SK-MEL-5 (cell line): ENCODE measurements around the gene RPAP3. TPM values are rescaled to one million over a fixed set of nuclear protein-coding genes. Genes with fewer than 3 reads are reported as not detected.

Source experiments
- DNase-seq: peaks from one replicate; pipeline ENCODE4 v3.0.0-alpha.2; 2016; ENCODE audit warnings: low read depth, low spot score
- in situ Hi-C: cut with HindIII; loops from 2 replicates; pipeline ENCODE4 v1.10.0; 2016; ENCODE audit warnings: low sequenced_read_pairs, high pct_unique_total_duplicates, low pct_unique_long_range_greater_than_20kb
- total RNA-seq: library from RNA; depleted of rRNA; stranded (reverse); fragments of >200 nt; shearing (Covaris generic); gene quantifications from 2 replicates; pipeline ENCODE4 v1.2.3, GENCODE V29; 2014

RPAP3 gene
- total RNA-seq, 1 experiment from 2014 or later = 31.7 TPM

DNA sequence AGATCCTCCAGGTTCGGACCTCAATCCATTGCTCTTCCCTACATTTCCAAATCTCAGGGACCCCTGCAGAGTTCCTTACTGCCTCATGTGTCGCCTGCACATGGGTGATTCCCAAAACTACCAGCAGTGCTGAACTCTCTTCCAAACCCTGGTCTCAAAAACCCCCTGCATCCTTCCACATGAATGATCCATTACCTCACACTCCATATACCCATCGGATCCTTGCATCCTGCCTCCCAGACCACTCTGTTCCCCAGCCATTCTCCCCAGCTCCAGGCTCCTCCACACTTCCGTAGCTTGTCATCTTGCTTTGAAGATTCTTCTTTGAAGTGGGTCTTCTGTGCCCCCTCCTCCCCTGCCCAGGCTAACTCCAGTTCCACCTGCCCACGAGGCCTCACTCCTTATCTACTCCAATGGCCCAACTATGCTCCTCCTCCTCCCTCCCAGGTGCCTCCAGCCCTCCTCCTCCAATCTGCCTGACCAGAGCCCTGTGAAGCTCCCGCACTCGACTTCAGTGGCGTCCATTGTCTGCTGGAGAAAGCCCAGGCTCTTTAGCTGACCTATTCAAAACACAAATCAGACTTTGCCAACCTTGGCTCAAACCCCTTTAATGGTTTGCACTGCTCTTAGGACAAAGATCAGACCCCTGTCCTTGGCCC is 39.1 kb upstream of the RPAP3 start:
- no peak for DNase-seq
- in situ Hi-C loops = no loop called here

DNA sequence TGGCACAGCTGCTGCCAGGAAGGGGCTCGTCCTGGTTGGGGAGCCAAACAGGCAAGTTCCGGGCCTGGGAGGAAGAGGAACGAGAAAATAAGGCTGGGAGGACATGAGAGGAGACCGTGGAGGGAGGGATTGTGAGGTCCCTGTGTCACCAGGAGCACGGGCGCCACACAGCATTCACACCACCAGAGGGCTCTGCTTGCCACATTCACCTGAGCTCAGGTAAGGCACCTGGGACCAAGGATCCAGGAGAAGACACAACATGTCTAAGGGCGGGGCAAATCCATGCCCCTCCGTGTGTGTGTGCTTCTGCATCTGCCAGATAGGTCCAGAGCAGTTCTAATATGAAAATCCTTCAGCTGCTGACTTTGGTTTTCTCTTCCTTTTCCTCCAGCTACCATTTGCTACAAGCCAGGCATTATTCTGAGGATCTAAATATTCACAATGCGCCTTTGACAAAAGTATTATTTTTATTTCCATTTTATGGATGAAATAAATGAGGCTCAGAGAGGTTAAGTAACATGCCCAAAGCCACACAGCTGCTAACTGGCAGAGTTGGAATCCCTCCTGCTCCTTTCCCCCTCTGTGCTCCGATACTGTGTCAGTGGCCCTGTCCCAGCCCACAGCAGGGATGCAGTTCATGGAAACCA is 38.3 kb upstream of the RPAP3 start:
- DNase-seq = no peak
- in situ Hi-C loops = no loop called here

DNA sequence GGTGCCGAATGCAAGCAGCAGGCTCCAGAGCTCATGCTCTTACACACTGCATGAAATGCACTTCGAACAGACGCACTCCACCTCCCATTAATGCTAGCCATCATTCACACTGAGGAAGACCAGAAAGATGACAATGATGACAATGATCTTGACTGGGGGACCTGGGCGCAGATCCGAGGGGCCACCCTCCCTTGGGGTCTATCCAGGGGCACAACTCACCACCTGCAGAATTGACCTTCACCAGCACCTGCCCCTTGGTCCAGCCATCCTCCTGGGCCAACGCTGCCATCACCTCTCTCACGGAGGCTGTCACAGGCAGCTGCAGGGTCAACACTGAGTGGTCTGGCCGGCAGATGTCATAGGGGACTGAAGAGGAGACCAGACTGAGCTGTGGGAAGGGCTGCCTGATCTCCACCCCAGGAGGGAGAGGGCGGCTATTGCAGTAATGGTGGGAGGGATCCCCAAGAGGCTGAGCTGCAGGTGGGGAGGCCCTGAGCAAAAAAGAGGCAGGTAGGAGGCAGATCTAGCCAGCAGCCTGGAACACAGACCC is 37.6 kb upstream of the RPAP3 start:
- DNase-seq = no peak
- in situ Hi-C loops = no loop called here

DNA sequence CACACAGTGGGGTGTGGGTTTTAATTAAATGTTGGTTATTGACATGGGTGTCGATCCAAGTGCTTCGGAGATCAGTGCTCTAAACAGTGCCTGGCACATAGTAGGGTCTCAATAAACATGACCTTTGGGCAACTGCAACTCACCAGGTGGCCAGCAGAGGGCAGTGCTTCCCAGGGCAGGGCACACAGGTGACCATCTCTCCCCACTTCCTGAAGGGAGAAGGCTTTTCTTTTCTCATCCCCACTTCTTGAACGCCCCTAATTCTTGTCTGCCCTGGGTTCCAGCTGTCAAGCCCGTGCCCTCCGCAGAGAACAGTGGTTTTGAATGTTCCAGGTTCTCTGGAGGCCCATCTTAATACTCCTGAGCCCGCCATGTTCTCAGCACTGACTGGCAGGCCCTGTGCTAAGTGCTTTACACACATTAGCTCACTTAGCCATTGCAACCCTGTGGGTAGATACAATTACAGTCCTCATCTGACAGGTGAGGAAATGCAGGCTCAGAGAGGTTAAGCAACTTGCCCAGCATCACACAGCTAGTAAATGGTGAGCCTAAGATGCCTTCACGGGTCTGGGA is 36.5 kb upstream of the RPAP3 start:
- peak; percentile 65 for DNase-seq
- in situ Hi-C loops = no loop called here

DNA sequence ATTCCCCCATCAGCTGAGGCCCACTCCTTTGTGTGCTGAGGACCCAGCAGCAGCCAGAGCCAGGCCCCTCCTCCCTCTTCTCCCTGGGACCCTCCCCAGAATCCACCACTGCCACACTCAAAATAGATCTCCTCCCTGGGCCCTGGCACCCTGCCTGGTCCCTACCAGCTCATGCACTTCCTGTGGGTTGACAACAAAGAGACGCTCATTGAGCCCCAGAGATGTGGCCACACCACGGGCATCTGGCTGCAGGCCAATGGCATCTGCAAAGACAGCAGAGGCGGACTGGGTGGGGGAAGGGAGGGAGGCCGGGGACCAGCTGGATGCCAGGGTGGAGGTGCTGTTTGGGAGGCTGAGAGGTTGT is 35.5 kb upstream of the RPAP3 start:
- in situ Hi-C loops = no loop called here
- peak; percentile 87 for DNase-seq

DNA sequence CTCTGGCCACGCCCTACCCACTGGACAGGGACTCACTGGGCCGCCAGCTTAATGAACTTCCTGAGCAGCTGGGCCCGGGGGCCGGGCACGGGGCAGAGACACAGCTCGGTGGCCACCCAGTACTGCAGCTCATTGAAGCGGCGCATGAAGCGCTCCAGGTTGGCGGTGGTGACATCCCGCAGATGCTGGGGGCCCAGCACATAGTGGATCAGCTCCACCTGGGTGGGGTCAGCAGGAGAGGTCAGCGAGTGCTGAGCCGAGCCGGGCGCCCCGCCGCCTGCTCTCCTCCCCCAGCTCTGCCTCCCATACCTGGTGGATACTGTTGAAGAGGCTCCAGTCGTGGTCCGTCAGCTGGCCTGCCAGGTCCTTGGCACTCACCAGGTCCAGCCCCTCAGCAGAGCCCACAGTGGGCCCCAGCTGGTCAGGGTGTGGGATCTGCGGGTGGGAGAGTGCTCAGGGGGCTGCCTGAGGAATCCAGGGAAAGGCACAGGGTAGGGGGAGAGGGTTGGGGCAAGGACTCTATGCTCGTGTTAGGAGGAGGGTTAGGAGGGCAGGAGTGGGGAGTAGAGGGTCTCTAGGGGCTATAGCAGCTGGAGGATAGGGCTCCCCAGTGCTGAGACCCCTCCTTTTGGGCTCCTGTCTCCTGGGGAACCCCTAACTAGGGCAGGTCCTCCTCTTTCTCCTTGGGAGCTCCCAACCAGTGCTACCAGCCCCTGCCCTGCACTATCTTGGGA is 34.9 kb upstream of the RPAP3 start:
- in situ Hi-C loops = no loop called here
- DNase-seq = no peak

DNA sequence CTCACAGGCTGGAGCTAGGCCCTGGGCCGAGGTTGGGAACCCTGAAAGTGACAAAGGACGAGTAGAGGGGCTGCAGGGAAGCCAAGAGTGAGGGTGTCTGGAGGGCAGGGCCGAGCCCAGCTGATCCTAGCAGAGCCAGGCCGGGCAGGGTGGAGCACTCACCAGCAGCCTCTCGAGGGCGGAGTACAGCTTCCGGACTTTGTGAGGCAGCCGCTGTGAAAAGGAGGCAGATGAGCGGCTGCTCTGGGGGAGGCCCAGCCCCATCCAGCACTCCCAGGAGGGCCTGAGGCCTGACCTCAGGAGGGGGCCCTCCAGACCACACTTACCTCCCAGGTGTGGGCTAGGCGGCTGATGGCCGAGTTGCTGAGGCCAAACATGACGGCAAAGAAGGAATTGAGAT is 34.1 kb upstream of the RPAP3 start:
- in situ Hi-C loops = no loop called here
- DNase-seq = no peak

DNA sequence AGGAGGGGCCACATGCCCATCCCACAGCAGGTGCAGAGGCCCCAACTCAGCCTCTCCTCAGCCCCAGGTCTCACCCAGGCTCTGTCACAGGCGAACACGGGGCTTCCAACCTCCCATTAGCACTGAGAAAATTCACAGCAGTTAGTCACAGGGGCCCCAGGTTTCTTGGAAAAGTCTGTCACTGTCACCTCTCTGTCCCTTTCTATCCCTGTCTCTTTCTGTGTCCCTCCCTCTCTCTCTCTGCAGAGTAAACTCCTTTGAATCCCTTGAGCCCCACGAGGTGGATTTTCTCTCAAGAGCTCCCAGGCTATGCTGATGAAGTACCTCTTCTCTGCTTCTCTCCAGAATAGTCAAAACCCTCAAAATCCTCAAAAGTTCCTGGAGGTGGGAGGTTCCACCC is 33.5 kb upstream of the RPAP3 start:
- in situ Hi-C loops = no loop called here
- no peak for DNase-seq

DNA sequence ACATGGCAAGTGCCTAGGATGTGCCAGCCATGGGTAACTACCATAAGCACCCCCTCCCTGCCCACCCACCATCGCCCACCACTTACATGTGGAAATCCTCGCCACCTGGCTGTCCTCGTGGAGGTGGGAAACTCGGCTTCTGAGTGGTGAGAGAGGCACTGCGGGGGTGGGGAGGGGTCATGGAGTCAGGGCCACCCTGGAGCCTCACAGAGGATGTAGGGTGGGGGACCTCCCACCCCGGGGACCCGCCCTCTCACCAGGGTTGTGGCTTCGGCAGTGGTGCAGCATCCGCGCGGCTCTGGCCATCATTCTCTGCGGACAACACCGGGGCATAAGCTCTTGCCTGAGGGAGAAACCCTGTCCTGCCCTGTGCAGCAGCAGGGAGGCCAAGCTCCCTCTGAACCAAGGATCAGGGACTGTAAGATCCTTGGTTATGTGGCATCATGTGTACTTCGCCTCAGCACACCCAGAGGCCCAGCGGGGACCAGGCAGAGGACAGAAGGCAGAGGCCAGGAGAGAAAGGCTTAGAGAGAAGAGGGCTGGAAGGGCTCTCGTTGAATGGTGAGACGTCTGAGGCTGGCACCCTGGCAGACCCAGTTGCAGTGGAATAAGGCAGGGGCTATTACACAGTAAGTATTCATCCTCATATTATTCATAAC is 32.2 kb upstream of the RPAP3 start:
- in situ Hi-C loops = no loop called here
- no peak for DNase-seq

DNA sequence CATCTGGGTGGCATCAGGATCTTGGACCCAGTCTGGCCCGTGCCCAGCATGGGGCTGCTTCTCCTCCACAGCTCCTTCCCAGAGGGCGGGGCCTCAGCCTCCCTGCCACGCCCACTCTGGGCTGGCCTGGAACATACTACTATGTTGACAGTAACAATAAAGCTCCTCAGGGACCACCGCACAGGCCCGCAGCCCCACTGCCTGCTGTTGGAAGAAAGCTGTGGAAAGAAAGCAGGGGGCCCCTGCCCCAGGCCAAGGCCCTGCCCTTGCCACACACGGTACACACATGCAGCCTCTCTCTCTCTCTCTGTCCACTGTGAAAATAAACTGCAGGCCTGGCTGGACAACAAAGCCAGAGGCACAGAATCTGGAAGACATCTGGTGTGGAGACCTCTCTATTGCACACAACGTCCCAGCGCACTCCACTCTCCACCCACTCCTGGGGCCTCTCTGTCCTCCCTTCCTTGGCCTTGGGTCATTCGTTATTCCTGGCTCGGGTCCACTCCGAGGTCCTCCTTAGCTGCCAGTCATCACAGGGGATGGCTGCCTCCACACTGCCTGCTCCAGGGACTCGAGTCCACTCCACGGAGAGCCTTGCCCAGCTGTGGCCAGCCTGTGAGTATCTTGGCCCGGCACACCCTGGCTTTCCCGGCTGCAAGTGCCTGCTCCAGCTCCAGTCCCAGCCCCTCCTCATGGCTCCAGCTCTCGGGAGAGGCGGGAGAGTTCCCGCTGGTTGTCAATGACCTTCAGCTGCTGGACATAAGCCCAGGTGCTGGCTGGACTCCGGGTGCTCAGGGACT is 31.2 kb upstream of the RPAP3 start:
- no peak for DNase-seq
- in situ Hi-C loops = no loop called here

DNA sequence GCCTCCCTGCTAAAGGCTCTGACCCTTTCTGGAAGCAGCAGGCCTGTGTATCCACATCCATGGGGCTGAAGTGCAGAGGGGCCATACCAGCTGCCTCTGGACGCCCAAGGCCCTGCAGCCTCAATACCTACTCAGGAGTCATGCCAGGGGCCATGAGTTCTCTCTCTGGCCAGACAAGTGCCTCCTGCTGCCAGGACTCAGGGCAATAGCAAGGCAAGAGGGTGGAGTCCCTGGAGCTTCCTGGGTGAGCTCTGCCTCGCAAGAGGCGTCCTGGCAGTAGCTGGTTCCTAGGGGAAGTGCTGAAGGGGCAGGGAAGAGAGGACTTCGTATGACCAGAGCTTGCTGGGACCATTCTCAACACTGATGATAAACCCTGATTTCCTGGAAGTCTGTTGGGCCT is 30.4 kb upstream of the RPAP3 start:
- in situ Hi-C loops = no loop called here
- DNase-seq = no peak

DNA sequence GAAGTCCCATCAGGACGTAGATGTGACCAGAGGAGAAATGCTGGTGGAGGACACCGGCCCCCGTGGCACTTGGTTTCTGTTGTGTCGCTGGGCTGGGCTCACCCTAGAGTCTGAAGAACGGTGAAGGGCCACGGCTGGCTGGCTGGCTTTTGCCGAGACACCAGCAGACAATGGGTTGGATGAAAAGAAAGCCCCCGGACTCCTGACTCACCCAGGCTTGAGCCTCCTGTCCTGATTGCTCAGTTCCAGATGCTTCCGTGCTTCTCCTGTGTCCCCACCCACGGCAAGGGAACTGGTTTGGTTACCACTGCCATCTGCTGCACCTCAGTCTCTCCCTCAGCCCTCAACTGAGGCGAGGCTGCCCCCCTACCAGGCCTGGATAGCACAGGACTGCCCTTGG is 29.8 kb upstream of the RPAP3 start:
- in situ Hi-C loops = no loop called here
- DNase-seq = no peak

DNA sequence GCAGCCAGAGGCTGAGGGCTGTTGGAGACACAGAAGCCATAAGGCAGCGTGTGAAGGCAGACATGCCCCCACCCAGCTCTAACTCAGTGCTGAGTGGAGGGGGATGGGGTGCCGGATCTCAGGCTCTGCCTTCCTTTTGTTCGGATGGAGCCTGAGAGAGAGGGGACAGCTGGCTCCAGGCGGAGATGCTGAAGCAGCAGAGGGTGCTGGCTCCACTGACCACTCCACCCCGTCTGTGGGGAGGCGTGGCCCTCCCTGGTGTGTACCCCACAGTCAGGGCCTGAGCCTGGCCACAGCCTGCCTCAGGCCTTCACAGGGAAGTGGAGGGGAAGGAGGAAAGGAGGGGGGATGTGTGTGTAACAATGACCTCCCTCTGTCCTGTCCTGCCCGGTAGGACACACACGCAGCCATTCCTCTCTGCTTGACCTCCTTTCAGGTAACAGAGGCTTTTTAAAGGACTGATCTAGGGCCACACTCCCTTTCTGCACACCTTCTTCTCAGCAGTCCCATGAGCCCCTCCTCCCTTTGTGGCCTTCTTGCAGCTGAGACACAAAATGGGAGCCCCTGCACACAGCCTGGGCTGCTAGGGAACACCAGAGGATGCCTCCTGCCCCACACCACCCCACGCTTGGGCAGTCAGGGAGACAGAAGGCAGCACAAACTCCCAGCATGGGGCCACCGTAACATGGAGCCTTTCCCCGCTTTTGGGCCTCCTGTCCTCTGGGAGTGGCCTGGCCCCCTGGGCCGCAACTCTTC is 29.1 kb upstream of the RPAP3 start:
- in situ Hi-C loops = no loop called here
- DNase-seq = no peak

DNA sequence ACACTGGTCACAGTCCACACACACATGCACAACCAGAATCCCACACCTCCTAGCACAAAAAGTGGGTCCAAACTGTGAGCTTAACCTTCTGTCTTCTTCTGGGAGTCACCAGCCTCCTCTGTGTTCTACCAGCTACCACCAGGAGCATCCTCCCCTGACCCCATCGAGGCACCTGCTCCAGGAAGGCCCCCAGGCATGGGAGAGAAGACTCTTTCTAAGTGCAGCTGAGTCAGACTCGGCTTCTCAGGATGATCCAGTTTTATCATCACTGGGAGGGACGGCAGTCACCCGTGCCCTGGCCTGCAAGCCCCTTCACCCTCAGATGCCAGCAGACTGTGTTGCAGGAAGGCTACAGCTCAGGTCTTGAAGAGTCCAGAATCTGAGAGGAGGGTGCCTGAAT is 27.3 kb upstream of the RPAP3 start:
- in situ Hi-C loops = no loop called here
- no peak for DNase-seq

DNA sequence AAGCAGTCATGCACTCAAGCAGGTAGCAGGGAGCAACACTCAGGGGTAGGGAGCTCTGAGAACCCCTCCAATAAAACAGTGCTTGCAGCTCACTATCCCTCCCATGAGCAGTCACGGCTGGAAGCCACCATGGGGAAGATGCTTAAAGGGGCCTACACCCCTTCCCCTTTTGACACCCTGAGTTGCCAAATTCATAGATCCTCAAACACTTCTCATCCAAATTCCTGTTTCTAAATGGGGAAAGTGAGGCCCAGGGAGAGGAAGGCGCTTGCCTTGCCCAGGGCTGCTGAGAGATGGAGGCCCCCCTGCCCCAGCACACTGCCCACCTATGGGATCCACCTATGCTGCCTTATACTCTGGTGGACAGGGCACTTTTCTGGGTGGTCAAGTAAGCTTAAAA is 26.7 kb upstream of the RPAP3 start:
- in situ Hi-C loops = no loop called here
- no peak for DNase-seq

DNA sequence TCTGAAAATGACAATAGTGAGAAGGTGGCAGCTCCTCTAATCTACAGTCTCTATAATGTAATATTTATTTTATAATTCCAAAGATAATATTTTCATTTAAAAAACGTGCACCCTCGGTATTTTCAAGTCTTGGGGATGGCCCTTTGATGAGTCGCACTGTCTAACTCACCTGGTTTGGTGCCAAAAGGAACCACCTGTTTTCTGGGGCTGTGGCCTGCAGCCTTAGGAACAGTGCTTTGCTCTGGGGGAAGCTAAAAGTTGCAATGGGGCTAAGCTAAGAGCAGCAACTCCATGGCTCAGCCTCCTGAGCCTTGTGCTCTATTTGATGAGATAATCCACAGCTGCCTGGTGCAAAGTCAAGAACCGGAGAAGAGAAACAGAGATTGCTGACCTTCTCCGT is 25.9 kb upstream of the RPAP3 start:
- in situ Hi-C loops = no loop called here
- DNase-seq = no peak

DNA sequence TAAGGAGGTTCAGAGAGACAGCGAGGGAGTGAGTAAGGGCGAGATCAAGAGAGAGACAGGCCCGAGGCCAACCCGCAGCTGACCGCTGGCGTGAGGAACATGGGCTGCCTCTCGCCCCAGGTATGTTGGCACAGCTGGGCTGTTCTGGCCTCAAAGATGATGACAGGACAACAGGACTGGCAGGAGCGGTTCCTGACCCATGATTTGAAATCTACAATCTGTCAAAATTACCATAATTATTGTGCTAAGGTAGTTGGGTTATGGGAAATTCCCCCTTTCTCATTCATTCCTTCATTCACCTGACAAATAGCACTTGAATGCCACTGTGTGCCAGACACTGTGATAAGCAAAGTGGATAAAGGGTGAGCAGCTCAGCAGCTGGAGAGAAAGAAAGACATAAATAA is 24.5 kb upstream of the RPAP3 start:
- no peak for DNase-seq
- in situ Hi-C loops = no loop called here
